Natural killer cell (primary cell): ENCODE data around the gene PRDM11. TPM values are rescaled to one million over a fixed set of nuclear protein-coding genes. Genes with fewer than 3 reads are reported as not detected.

Experiments used
- ATAC-seq, 3 donors: fragments of 150-1000 bp in 2 of 3; fragments of 200-7000 bp in 1 of 3; cut with Tn5 transposase; 1 replicate in 1 of 3; 2 replicates in 2 of 3; pipeline ENCODE4 v1.10.0; 2021; ENCODE audit warnings: mild to moderate bottlenecking in 2 of 3, moderate library complexity in 2 of 3
- DNase-seq, 2 donors: peaks; one replicate each; pipeline versions ENCODE4 v3.0.0 to v3.0.0-alpha.2; 2013 to 2021; ENCODE audit warnings: mixed read lengths in 1 of 2
- H3K27ac ChIP-seq: one replicate; pipeline ENCODE4 v1.5.1; 2013; ENCODE audit warnings: mild to moderate bottlenecking, low read length
- H3K27me3 ChIP-seq: one replicate; pipeline ENCODE4 v1.6.1; 2013; ENCODE audit warnings: low read length; ENCODE audit not compliant: control insufficient read depth, insufficient read depth
- H3K36me3 ChIP-seq: one replicate; pipeline ENCODE4 v1.6.1; 2013; ENCODE audit warnings: low read length; ENCODE audit not compliant: control insufficient read depth, insufficient read depth
- H3K4me1 ChIP-seq: one replicate; pipeline ENCODE4 v1.6.1; 2013; ENCODE audit warnings: low read length; ENCODE audit not compliant: control insufficient read depth, insufficient read depth
- H3K4me3 ChIP-seq: one replicate; pipeline ENCODE4 v1.5.1; 2013; ENCODE audit warnings: low read length
- H3K9me3 ChIP-seq: one replicate; pipeline ENCODE4 v1.6.1; 2013; ENCODE audit warnings: low read length; ENCODE audit not compliant: control insufficient read depth, insufficient read depth
- H3K27ac Mint-ChIP-seq, 2 donors: one replicate each; pipeline ENCODE4 v1.8.0; 2022; ENCODE audit warnings: mild to moderate bottlenecking in 2 of 2, mixed read lengths in 2 of 2, moderate library complexity in 1 of 2
- H3K27me3 Mint-ChIP-seq, 2 donors: one replicate each; pipeline ENCODE4 v1.8.0; 2022; ENCODE audit warnings: low read depth in 2 of 2, mixed read lengths in 2 of 2
- H3K36me3 Mint-ChIP-seq: one replicate; pipeline ENCODE4 v1.8.0; 2022; ENCODE audit warnings: mixed read lengths
- H3K4me1 Mint-ChIP-seq, 2 donors: one replicate each; pipeline ENCODE4 v1.8.0; 2022; ENCODE audit warnings: mixed read lengths in 2 of 2
- H3K4me3 Mint-ChIP-seq: one replicate; pipeline ENCODE4 v1.8.0; 2022; ENCODE audit warnings: mild to moderate bottlenecking, moderate library complexity, mixed read lengths
- H3K9me3 Mint-ChIP-seq, 2 donors: one replicate each; pipeline ENCODE4 v1.8.0; 2022; ENCODE audit warnings: mixed read lengths in 2 of 2
- WGBS: methylation state at CpG from one replicate; pipeline ENCODE4 v1.1.7; 2013; ENCODE audit warnings: missing lambda C conversion rate; ENCODE audit not compliant: insufficient coverage; 5-methylcytosine and 5-hydroxymethylcytosine counted together
- intact Hi-C: fragments of 100-400 bp; cut with micrococcal nuclease; formaldehyde crosslinking; loops from one replicate; pipeline ENCODE4 v1.14.2; 2022
- total RNA-seq, 4 donors: library from RNA; stranded (reverse); fragments of 120-200 nt in 1 of 4; gene quantifications; one replicate each; pipeline versions ENCODE4 v1.2.3 to v1.2.4, GENCODE V29; 2013 to 2022
- TF ChIP-seq, protein P1 (sequence below): fragments of 200-600 bp; IDR thresholded peaks from one replicate; pipeline ENCODE4 v1.8.0; 2022; ENCODE audit warnings: antibody characterized with exemption

PRDM11 gene
- total RNA-seq, 3 donors from 2014 or later (not counting 1 experiment from before 2014, with no cell fraction given), result 10.3 to 14.7 (median 13.7) TPM

DNA sequence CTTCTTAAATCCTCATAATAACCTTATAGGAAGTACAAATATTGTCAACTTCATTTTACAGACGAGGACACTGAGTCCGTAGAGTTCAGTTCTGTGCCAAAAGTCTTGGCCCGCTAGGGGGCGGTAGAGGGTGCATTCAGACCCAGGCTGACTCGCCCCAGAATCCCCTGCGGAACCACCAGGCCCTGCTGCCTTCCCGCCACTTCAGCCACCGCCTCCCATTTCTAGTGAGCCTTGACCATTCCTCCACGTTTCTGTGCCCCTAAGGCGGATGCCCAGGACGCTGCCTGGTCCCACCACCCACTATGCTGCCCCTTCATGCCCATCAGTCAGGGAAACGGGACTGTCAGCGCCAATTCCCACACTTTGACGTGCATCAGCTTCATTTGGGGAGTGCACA, 120.6 kb downstream of the PRDM11 start:
- intact Hi-C loops, result no loop called here
- peaks cover 27 to 61% of the 10 kb centered on the region in 2 donors for H3K27me3 Mint-ChIP-seq
- no peaks in the 10 kb centered on the region for H3K9me3 Mint-ChIP-seq
- TF ChIP-seq, protein P1, sequence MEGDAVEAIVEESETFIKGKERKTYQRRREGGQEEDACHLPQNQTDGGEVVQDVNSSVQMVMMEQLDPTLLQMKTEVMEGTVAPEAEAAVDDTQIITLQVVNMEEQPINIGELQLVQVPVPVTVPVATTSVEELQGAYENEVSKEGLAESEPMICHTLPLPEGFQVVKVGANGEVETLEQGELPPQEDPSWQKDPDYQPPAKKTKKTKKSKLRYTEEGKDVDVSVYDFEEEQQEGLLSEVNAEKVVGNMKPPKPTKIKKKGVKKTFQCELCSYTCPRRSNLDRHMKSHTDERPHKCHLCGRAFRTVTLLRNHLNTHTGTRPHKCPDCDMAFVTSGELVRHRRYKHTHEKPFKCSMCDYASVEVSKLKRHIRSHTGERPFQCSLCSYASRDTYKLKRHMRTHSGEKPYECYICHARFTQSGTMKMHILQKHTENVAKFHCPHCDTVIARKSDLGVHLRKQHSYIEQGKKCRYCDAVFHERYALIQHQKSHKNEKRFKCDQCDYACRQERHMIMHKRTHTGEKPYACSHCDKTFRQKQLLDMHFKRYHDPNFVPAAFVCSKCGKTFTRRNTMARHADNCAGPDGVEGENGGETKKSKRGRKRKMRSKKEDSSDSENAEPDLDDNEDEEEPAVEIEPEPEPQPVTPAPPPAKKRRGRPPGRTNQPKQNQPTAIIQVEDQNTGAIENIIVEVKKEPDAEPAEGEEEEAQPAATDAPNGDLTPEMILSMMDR, result no peak
- no peaks in the 10 kb centered on the region for H3K36me3 ChIP-seq
- H3K4me1 ChIP-seq, result no peaks in the 10 kb centered on the region
- no peaks in the 10 kb centered on the region for H3K4me1 Mint-ChIP-seq
- H3K4me3 ChIP-seq, result no peak overlapping the region
- peak in 1 of 2 donors; percentile 19 for DNase-seq
- no peak overlapping the region for H3K27ac Mint-ChIP-seq
- no peak overlapping the region for H3K27ac ChIP-seq
- ATAC-seq, result no peak
- no peaks in the 10 kb centered on the region for H3K9me3 ChIP-seq
- WGBS, result 72% methylated on average over 14 of the region's 14 CpGs
- H3K36me3 Mint-ChIP-seq, result no peaks in the 10 kb centered on the region
- H3K27me3 ChIP-seq, result peaks cover 5% of the 10 kb centered on the region
- H3K4me3 Mint-ChIP-seq, result no peak overlapping the region

DNA sequence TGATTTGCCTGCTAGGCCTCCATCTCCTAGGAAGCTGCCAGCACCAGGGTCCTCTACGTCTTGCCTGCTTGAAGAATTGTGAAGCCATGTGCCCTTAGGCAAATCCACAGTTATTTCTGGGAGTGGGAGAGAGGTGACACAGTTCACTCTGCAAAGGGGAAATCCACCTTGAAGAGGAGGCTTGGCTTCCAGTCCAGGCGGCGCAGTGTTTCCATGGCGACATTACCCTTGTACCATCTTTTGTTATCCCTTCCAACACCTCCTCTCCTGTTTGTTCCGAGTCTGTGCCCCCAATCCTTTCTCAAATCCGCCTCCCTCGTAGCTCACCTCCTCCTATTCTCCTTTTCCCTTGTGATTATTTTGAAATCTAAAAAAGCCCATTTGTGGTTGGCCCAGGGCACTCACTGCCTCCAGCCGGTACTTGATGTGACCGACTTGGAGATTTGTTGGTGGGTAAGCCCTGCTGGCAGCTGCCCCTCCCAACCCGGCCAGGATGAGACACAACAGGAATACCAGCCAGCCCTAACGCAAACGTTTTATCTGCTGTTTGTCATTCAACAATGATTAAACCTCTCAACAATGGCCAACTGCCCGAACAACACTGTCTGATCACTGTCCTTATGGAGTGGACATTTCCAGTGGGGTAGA, 121.3 kb downstream of the PRDM11 start:
- Mint-ChIP-seq H3K4me1 (no peaks in the 10 kb centered on the region), H3K27ac (no peak overlapping the region), H3K27me3 (peaks cover 28 to 66% of the 10 kb centered on the region in 2 donors), H3K9me3 (no peaks in the 10 kb centered on the region), H3K4me3 (no peak overlapping the region), H3K36me3 (no peaks in the 10 kb centered on the region)
- intact Hi-C loops, result no loop called here
- Histone ChIP-seq H3K9me3 (no peaks in the 10 kb centered on the region), H3K27me3 (peaks cover 5% of the 10 kb centered on the region), H3K4me1 (no peaks in the 10 kb centered on the region), H3K36me3 (no peaks in the 10 kb centered on the region), H3K27ac (no peak overlapping the region), H3K4me3 (no peak overlapping the region)
- DNase-seq (no peak), ATAC-seq (no peak)
- TF ChIP-seq, protein P1, result no peak
- 81% methylated on average over 13 of the region's 13 CpGs for WGBS

- H3K4me3 Mint-ChIP-seq, result no peak overlapping the region
- H3K4me3 ChIP-seq, result no peak overlapping the region
- peaks cover 30 to 70% of the 10 kb centered on the region in 2 donors for H3K27me3 Mint-ChIP-seq
- no peaks in the 10 kb centered on the region for H3K9me3 Mint-ChIP-seq
- ATAC-seq, result no peak
- H3K27me3 ChIP-seq, result peaks cover 5% of the 10 kb centered on the region
- H3K36me3 Mint-ChIP-seq, result no peaks in the 10 kb centered on the region
- no peaks in the 10 kb centered on the region for H3K9me3 ChIP-seq
- no peaks in the 10 kb centered on the region for H3K4me1 Mint-ChIP-seq
- H3K36me3 ChIP-seq, result no peaks in the 10 kb centered on the region
- H3K27ac ChIP-seq, result no peak overlapping the region
- H3K27ac Mint-ChIP-seq, result no peak overlapping the region
- DNase-seq, result no peak
- TF ChIP-seq, protein P1, result no peak
- intact Hi-C loops, result no loop called here
- no peaks in the 10 kb centered on the region for H3K4me1 ChIP-seq
These were observed 123.2 kb downstream of the PRDM11 start for GRCh38 chr11:45269678-45270077.
